GM10266 (cell line): ENCODE data around the gene CCDC195.

Source experiments
- DNase-seq: peaks from one replicate; pipeline ENCODE4 v3.0.0; 2012; ENCODE audit errors: extremely low spot score
- CTCF ChIP-seq: IDR thresholded peaks from 2 replicates; pipeline ENCODE4 v1.5.1; 2012; ENCODE audit warnings: mild to moderate bottlenecking, low read depth; ENCODE audit not compliant: control insufficient read depth, insufficient read depth; ENCODE audit errors: missing control alignments

The CCDC195 gene

GRCh38 chr2:224658780-224659405 is 57.3 kb downstream of the CCDC195 start:
- DNase-seq, result no peak
- no peak for TF ChIP-seq CTCF

- DNase-seq, result no peak
- TF ChIP-seq CTCF, result no peak
Observed at GRCh38 chr2:224657349-224657748, 58.8 kb downstream of the CCDC195 start.

GRCh38 chr2:224655006-224655537 is 61.1 kb downstream of the CCDC195 start:
- no peak for TF ChIP-seq CTCF
- no peak for DNase-seq
